Hematopoietic multipotent progenitor cell treated with erythropoietin and hydrocortisone succinate and interleukin-3 and kit ligand, for 15 days (in vitro differentiated cells): ENCODE data around the gene SUSD4.

Source experiments
- DNase-seq: peaks from one replicate; pipeline ENCODE4 v3.0.0-alpha.2; 2015; ENCODE audit warnings: low spot score

The SUSD4 gene

DNA sequence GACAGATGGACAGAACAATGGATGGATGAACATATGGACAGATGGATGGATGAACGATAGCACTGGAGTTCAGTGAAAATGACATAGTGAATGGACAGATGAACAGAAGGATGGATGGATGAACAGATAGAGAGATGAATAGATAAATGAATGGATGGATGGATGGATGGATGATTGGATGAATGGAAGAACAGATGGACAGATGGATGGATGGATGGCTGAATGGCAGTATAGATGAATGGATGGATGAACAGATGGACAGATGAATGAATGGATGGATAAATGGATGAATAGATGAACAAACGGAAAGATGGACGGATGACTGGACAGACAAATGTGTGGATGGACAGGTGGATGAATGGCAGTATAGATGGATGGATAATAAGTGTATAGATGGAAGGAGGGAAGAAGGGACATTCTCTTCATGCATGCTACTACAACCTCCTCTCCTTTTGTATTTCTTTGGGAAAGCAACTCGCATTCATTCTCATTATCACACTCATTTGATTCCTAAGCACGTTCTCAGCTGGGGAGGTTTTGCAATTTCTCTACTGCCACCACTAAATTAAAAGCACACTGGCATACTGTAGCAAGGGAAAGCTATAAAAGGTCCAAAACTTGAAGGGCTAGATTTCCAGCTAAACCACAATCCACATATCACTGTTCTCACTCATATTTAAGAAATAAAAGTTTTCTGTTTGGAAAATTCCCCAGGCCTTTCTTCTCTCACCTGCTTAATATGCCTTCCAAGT, 34.1 kb downstream of the SUSD4 start:
- no peak for DNase-seq

DNA sequence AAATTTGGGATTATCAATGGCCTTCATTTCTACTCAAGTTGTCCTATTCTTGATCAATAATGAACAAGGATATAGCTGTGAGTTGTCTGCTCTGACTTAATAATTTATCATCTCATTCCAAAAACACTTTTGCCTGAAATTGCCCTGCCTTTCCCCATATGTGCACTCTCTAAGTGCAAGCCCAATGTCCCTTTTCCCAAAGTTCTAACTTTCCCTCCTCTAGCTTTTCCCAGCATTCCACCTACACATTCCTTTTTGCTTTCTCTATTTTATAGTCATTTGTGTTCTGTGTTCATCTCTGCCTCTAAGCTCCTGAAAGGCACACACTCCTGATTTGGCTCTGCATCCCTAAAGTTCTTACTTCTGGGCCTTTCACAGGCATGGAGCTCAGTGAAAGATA, 34.7 kb downstream of the SUSD4 start:
- DNase-seq, result no peak

GRCh38 chr1:223328566-223328965, 35.4 kb downstream of the SUSD4 start:
- no peak for DNase-seq

DNA sequence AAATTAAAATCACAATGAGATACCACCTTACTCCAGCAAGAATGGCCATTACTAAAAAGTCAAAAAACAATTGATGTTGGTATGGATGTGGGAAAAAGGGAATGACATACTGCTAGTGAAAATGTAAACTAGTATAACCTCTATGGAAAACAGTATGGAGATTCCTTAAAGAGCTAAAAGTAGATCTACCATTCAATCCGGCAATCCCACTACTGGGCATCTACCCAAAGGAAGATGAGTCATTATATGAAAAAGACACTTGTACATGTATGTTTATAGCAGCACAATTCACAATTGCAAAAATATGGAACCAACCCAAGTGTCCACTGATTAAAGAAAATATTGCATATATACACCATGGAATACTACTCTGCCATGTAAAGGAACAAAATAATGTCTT, 37.2 kb downstream of the SUSD4 start:
- DNase-seq, result no peak

- no peak for DNase-seq
Measured at GRCh38 chr1:223323491-223324484, 40.2 kb downstream of the SUSD4 start.

GRCh38 chr1:223322868-223323267, 41.1 kb downstream of the SUSD4 start:
- no peak for DNase-seq

DNA sequence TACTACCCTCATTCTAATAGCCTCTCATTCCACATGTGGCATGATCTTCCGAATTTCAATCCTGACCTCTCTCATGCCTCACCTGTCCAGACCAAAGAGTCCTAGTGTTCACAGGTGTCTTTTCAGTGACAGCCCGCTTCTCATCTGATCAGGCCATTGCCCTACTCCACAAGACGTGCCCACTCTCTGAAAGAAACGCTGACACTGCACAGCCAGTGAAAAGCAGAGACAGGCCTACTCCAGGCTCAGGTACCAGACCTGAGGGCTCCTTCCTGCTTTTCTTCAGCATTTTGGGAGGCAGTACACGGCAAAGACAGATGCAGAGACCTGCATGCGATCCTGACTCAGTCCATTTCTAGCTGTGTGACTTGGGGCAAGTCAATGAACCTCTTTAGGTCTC, 43.0 kb downstream of the SUSD4 start:
- DNase-seq, result no peak

DNA sequence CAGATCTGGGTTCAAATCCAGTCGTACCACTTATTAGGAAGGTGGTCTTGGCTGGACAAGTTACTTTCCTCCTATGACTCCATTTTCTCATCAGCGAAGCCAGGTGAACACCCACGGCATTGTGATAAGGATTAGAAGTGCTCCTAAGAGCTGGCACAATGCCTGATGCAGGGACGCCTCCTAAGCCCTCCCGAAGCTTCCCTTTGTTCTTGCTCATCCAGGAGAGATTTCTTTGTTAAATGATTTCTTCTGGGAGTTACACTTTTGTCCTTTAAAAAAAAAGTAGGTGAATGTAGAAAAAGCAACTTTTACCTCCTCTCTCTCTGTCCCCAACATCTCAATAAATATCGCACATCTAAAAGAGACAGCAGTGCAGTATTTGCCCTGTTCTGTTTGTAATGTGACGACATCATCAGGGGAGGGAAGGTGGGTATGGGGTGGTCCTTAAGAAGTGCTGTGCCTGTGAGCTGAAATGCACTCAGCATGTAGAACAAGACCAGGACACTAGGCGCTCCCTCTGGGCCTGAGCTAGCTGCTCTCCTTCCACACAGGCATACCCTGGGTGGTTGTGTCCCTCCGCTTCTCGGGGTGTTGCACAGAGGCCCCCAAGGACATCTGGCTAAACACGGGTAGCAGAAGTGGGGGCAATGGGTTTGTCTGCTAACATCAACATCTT, 43.9 kb downstream of the SUSD4 start:
- DNase-seq, result no peak

- no peak for DNase-seq
Measured at GRCh38 chr1:223319398-223319797, 44.6 kb downstream of the SUSD4 start.

GRCh38 chr1:223316082-223316481, 47.9 kb downstream of the SUSD4 start:
- no peak for DNase-seq

DNA sequence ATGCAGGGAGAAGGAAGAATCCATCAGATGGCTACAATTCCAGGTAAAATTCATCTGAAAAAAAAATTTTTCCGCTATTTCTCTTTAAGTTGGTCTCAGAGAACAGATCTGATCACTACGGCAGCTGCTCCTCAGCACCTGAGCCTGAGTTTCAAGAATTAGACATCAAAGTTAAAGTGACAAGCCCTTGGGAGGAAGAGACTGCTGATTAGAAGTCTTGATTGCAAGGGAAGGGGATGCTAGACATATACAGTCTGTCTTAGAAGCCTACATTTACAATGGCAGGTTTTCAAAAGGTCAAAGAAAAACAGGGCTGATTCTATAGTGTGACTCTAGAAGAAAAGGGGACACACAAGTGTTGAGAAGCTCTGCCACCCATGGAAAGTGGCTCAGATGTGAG, 48.3 kb downstream of the SUSD4 start:
- DNase-seq, result no peak

DNA sequence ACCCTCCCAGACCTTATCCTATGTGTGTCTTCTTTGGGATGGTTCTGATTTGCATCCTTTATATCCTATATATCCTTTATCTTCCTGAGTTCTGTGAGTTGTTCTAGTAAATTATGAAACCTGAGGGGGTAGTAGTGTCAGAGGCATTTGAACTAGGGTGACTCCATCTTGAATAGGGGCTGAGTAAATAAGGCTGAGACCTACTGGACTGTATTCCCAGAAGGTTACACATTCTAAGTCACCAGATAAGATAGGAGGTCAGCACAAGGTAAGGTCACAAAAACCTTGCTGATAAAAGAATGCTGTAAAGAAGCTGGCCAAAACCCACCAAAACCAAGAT, 50.6 kb downstream of the SUSD4 start:
- DNase-seq, result no peak

DNA sequence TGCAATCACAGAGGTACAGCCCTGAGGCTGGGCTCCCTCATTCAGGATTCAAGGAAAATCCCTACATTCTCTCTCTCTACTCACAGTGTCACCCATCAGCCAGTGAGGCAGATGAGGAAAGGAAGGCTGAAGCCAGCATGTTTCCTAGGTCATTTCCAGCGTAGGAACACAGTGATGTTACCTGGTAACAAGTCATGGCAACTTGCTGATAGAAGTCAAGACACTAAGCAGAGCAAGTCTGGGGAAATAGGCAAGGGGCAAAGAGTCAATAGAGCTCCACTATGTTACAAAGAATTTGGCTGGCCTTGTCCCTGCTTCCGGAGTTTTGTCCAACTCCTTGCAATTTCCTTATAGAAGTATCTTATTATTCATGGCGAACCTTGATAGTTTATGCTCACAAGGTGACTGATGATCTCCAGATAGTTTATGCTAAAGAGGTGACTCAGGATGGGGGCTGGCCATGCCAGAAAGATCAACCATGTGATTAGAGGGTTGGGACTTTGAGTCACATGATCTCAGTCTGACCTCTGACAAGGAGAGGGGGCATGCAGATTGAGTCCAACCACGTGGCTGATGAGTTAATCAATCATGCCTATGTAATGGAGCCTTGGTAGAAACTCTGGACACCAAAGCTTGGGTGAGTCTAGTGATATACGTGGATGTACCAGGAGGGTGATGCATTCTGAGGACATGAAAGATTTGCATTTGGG, 51.1 kb downstream of the SUSD4 start:
- DNase-seq, result no peak

- DNase-seq, result no peak
Measured at GRCh38 chr1:223312273-223312672, 51.7 kb downstream of the SUSD4 start.

- no peak for DNase-seq
Measured at GRCh38 chr1:223311826-223312225, 52.1 kb downstream of the SUSD4 start.

DNA sequence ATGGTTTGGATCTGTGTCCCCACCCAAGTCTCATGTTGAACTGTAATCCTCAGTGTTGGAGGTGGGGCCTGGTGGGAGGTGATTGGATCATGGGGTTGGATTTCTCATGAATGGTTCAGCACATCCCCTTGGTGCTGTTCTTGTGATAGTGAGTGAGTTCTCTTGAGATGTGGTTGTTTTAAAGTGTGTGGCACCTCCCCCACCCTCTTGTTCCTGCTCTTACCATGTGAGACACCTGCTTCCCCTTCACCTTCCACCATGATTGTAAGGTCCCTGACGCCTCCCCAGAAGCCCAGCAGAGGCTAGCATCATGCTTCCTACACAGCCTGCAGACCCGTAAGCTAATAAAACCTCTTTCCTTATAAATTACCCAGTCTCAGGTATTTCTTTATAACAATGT, 55.8 kb downstream of the SUSD4 start:
- no peak for DNase-seq

- no peak for DNase-seq
Measured at GRCh38 chr1:223307544-223307943, 56.4 kb downstream of the SUSD4 start.

GRCh38 chr1:223304931-223305330, 59.0 kb downstream of the SUSD4 start:
- DNase-seq, result no peak

GRCh38 chr1:223301371-223301770, 62.6 kb downstream of the SUSD4 start:
- no peak for DNase-seq

DNA sequence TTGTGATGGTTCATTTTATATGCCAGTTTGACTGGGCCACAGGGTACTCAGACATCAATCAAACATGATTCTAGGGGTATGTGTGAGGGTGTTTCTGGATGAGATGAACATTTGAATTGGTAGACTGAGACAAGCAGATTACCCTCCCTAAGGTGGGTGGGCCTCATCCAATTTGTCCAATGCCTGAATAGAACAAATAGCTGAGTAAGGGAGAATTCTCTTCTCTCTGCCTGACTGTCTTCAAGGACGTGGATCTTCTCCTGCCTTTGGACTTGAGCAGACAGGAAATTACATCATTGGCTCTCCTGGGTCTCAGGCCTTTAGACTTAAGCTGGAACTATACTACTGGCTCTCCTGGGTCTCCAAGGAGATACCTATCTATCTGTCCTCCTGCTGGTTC, 64.4 kb downstream of the SUSD4 start:
- no peak for DNase-seq

DNA sequence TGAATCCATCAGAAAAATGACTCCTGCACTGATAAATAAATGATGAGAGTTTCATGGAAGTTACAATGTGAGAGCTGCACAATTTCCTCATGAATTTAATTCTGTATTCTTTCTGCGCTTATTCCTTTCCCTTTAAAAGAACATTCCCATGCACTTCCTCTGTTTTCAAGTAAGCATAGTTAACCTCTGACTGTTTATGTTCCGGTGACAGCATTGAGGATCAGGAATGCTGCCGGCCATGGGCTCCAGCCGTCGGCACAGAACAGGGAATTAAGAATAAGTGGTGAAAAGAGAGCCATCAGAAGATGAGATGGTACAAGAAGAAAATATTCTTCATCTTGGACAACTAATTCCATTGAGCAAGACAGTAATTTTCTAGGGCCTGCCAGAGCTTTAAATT, 65.3 kb downstream of the SUSD4 start:
- no peak for DNase-seq

DNA sequence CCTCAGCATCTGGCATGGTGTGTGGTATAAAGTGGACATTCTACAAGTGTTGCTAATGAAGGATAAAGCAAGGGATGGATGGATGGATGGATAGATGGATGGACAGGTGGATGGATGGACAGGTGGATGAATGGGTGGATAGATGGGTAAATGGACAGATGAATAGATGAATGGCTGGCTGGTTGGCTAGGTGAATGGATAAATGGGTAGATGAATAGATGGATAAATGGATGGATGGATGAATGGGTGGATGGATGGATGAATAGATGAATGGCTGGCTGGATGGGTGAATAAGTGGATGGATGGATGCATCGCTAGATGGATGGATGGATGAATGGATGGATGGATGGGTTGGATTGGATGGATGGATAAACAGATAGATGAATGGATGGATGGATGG, 66.2 kb downstream of the SUSD4 start:
- DNase-seq, result no peak
